ENCODE measurements around the gene ZNF772.
"Not testable (repeated sequence)": the region's sequence is repeated elsewhere in the genome, so short reads cannot be mapped to it uniquely, and the experiment has no call there.

The ZNF772 gene

GRCh38 chr19:57477191-57478008 is at the start of gene ZNF772:
Gene ZNF772 (minus strand): TSS chr19:57477566. CDS start chr19:57477309, 257 bp downstream.
- peak; percentile 89 to 92 for DNase-seq

GRCh38 chr19:57518021-57518420 is 40.7 kb upstream of the ZNF772 start:
- not testable (repeated sequence) for DNase-seq

- no peak for DNase-seq
These were observed 37.9 kb upstream of the ZNF772 start for GRCh38 chr19:57515255-57515654.

GRCh38 chr19:57512845-57513244 is 35.5 kb upstream of the ZNF772 start:
- DNase-seq, result no peak

GRCh38 chr19:57511484-57511883 is 34.1 kb upstream of the ZNF772 start:
- DNase-seq, result no peak

- DNase-seq, result no peak
These were observed 28.8 kb upstream of the ZNF772 start for GRCh38 chr19:57506163-57506562.

GRCh38 chr19:57500400-57500799 is 23.0 kb upstream of the ZNF772 start:
- DNase-seq, result not testable (repeated sequence)

- peak; percentile 93 to 95 for DNase-seq
These were observed 22.5 kb upstream of the ZNF772 start, which contains the start of gene ZNF773 for GRCh38 chr19:57499680-57500395. Gene ZNF773 (plus strand): TSS chr19:57499938. CDS start chr19:57500081, 143 bp downstream.

- not testable (repeated sequence) for DNase-seq
These were observed 21.9 kb upstream of the ZNF772 start for GRCh38 chr19:57499332-57499679.

GRCh38 chr19:57488299-57488644 is 10.9 kb upstream of the ZNF772 start:
- not testable (repeated sequence) for DNase-seq

- DNase-seq, result peak; percentile 80 to 88
These were observed 10.3 kb upstream of the ZNF772 start, which contains the start of gene ZNF419 for GRCh38 chr19:57487477-57488298. Gene ZNF419 (plus strand): TSS chr19:57487750. CDS start chr19:57487951, 201 bp downstream.

GRCh38 chr19:57473646-57474045 is 3.7 kb downstream of the ZNF772 start:
- no peak for DNase-seq

- DNase-seq, result no peak
These were observed 10.9 kb downstream of the ZNF772 start for GRCh38 chr19:57466489-57466888.

- DNase-seq, result peak; percentile 18 to 65
These were observed 11.5 kb downstream of the ZNF772 start for GRCh38 chr19:57465680-57466381.

GRCh38 chr19:57452307-57452706 is 25.1 kb downstream of the ZNF772 start:
- DNase-seq, result no peak

- DNase-seq, result no peak
These were observed 34.2 kb downstream of the ZNF772 start for GRCh38 chr19:57443121-57443696.

- DNase-seq, result no peak
These were observed 35.2 kb downstream of the ZNF772 start for GRCh38 chr19:57441979-57442752.

GRCh38 chr19:57438925-57439324 is 38.4 kb downstream of the ZNF772 start:
- no peak for DNase-seq

GRCh38 chr19:57437931-57438330 is 39.4 kb downstream of the ZNF772 start:
- DNase-seq, result no peak

- no peak for DNase-seq
These were observed 40.9 kb downstream of the ZNF772 start for GRCh38 chr19:57436417-57436816.
